HG03571 (cell line): ENCODE results near the gene HOXB13.

ENCODE experiments used
- ATAC-seq: cut with Tn5 transposase; IDR thresholded peaks from one replicate; pipeline ENCODE4 v1.9.1; 2021; ENCODE audit not compliant: unreplicated experiment

HOXB13 gene

GRCh38 chr17:48728232-48729231, at the start of gene HOXB13:
Gene HOXB13, minus strand, starts transcription at chr17:48728750. Its CDS starts 157 bp downstream, at chr17:48728593.
- ATAC-seq: no peak

DNA sequence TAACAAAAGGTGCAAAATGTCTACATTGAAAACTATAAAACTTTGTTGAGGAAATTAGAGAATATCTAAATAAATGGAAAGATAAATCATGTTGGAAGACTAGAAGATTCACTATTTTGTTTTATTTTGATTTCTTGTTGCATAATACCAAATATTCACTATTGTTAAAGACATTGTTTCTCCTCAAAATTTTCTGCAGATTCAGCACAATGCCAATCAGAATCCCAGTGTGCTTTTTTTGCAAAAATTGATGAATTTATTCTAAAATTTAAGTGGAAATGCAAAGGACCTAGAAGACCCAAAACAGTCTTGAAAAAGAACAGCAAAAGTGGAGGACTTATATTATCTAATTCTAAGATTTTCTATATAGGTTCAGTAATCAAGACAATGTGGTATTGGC, 48.1 kb upstream of the HOXB13 start:
- no peak for ATAC-seq

DNA sequence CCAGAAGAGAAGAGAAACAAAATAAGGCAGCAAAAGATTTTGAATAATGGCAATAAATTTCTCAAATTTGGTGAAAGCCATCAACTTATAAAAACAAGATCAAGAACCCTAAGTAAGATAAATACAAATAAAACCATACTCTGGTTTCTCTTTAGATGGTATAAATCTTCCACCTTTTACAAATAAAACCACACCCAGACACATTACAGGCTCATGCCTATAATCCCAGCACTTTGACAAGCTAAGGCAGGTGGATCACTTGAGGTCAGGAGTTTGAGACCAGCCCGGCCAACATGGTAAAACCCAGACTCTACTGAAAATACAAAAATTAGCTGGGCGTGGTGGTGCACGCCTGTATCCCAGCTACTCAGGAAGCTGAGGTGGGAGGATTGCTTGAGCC, 44.7 kb upstream of the HOXB13 start:
- ATAC-seq: no peak

- ATAC-seq: no peak
These were observed 42.4 kb upstream of the HOXB13 start for GRCh38 chr17:48770954-48771353.

DNA sequence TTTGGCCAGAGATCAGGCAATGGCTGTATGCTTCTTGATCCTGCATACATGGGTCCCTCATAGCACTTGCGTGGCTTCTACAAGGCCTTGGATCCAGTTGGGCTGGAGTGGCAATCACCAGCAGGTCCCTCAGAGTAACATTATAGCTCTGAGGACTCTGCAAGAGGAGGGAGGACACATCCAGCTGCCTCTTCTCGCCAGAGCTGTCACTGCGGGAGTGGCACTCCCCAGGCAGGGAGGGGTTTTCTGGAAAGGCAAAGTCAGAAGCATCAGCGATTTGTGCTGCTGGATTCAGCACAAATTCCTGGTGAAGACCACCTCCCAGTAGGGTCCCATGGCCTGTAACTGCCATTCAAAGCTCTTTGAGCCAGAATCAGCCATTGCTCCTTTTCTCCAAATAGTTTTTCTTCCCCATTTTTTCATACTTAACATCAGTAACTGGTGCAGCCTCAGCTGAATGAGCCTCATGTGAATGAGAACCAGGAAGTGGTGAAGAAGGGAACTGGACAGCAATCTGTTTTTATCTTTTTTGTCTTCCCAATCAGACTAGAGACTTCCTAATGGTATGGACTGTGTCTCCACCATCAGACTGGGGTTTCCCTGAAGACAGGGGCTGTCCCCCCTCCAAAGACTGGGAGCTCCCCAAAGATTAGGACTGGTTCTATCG, 40.6 kb upstream of the HOXB13 start:
- ATAC-seq: no peak

DNA sequence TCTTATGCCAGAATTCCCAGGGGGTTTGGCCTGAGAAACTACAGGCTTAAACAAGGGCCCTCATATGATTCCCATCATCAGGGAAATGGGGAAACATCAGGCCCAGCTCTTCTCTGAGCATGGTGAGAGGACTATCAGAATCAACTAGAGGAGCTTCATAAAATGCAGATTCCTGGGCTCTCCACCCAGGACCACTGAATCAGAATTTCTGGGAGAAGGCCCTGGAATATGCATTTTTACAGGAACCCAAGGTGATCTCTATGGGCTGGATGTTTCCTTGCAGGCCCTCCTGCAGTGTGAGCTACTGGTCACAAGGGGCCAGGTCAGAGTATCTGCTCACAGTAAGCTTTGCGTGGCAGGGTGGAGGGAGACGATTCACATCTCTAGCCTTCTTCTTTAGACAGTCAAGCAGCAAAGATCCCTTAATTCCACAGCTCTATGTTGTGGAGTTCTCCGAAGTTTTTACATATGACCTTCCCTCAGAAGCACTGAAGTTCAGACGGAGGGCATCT, 38.8 kb upstream of the HOXB13 start:
- ATAC-seq: no peak

DNA sequence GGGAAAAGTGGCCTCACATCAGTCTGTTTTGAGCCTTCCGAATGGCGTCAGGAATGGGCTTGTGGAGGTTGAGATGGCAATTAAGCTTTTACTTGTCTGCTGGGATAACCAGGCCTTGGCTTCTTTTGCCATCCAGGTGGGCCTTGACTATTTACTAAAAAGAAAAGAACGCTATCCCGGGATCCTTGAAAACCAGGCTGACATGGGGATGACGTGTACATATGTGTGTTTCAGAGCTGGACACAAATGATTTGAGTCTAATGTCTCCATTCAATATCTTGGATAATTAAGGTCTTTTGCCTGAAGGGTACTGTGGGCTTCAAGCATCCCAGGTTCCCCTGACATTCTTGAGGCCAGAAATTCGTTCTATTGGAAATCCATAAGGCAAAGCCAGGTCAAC, 32.6 kb upstream of the HOXB13 start:
- ATAC-seq: no peak

DNA sequence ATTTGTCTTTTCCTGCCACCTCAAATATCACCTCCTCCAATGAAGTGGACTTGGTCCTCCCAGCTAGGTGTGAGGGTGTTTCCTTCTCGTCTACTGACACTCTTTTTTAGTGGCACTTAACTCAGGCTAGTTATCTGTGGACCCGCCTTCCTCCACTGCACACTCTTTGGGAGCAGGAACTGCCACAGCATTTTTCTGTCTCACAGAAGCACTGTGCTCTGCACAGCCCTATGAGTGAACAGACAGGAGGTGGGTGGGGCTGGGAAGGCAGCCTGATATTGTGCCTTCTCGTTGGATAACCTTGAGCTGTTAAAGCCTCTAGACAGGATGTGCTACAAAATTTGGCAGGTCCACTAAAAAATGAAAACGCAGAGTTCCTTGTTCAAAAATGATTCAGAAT, 31.9 kb upstream of the HOXB13 start:
- no peak for ATAC-seq

GRCh38 chr17:48759288-48759687, 30.7 kb upstream of the HOXB13 start:
- no peak for ATAC-seq

DNA sequence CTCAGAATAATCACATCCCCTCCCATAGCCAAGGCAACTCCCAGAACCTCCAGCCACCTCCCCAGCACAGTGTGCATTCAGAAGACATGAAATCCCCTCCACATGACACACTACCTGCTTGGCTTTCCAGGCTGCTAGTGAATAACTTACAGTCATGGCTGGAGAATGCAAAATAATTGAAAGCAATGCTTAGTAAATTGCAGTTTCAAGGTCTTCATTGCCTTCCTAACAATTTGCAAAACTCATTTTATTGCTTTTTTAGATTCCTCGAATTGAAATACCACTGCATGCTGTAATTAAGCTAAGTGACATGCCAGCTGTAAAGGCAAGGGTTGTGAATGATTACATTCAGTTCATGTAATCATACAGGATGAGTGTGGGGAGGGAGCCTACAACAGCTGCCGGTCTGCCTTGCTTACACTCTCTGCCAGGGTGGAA, 29.0 kb upstream of the HOXB13 start:
- ATAC-seq: no peak

- ATAC-seq: no peak
These were observed 28.3 kb upstream of the HOXB13 start for GRCh38 chr17:48756830-48757251.

DNA sequence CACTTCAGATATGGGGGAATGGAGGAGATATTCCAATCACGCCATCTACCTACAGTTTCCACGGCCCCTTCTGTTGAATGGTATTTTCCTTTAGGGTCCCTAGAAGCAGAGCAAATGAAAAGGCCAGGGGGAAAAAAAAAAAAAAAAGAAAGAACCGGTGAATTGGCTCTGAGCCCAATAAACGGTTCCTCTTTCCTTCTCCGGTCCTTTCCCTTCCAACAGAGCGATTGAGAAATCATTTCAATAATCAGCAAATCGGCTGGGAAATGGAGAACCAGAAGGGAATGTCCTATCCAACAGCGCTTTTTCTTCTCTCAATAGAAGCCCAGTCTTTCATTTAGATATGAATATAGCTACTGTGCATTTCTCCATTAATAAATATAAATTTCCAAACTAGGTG, 26.8 kb upstream of the HOXB13 start:
- ATAC-seq: no peak

GRCh38 chr17:48754500-48755261, 26.1 kb upstream of the HOXB13 start:
- ATAC-seq: no peak

- no peak for ATAC-seq
These were observed 25.4 kb upstream of the HOXB13 start for GRCh38 chr17:48753794-48754499.

- no peak for ATAC-seq
These were observed 24.1 kb upstream of the HOXB13 start for GRCh38 chr17:48752399-48753288.

DNA sequence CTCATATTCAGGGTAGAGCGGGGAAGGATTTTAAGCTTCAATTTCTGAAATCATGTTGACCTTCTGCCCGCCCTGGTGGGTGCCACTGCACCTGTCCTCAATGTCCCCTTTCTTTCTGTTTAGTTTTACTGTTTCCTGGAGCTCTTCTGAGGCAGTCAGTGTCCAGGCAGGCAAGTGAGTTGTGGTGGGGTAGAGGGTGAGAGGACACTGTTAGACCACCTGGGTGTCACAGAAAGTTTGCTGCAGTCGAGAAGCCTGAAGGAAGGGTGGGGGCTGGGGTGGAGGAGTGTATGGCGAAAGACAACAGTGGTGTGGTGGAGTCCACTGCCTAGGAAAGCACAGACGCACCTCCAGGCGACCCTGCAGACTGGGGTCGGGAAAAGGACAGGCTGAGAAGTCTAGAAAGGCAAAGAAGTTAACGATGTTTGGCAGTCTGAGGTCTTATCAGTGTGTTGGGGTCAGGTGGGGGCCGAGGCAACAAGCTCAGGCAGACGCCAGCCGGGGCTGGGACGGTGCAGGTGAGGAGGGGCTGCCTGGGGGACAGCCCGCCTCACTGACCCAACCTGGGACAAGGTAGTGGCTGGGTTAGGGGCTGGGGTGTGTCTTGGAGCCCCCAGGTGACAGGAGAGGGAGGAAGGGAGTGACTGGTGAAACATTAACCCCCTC, 23.3 kb upstream of the HOXB13 start:
- no peak for ATAC-seq

DNA sequence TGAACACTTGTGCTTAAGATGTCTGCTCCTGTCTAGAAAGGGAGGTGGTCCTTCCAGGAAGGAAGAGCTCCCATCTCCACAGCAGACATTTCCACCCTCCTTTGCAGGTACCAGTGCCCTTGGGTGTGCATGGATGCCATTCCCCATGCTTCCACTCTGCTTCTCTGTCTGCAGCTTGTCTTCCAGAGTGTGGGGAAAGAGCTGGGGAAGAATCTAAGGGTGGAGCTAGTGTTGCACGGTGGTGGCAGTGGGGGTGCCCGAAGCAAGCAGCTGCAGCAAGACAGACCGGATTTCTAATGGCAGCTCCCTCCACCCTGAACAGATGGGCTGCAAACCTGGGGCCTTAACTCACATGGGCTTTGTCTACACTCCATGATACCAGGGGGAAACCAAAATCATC, 22.6 kb upstream of the HOXB13 start:
- ATAC-seq: no peak

DNA sequence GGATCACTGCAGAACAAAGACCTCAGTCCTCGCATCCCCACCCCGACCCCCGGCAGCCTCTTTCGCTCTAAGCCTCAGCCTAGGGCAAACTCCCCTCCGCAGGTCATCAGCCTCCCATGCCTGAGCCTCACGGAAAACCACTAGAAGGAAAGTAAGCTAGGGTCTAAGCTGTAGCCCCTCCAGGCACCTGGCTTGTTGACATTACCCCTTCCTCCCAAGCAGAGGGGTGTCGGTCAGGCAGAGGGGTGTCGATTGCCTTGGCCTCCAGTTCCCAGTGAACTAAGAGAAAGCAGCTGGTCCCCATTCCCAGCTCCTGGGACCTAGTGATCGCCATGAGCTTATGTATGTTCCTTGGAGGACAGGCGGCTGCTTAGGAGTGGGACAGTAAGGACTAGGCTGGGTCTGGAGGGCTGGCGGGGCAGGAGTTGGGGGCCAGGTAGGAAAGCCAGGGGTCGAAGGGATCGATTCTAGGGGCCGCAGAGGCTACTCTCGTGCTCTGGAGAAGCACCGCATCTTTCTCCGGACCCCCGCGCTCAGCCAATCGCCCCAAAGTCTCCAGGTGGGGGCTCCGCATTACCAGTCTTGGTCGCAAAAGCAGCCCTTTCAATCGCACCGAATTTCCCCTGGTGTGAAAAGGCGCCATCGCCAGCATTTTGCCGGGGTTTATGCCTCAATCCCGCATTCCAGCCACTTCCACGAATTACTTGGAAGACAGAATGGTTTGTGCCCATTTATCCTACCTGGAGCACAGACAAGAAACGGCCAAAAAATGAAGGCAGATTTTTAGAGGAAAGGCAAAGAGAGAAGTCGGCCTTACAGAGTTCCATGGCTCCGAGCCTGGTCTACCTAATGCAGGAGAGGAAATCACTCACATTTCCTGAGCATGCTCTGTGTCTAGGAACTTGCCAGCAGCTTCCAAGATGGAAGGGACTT, 21.3 kb upstream of the HOXB13 start:
- ATAC-seq: no peak
